GM12864 (cell line): ENCODE measurements around the gene FGF1.

Source experiments
- DNase-seq: peaks from one replicate; pipeline ENCODE4 v3.0.0-alpha.2; 2011; ENCODE audit warnings: low read depth
- H3K4me3 ChIP-seq: 2 replicates; pipeline ENCODE4 v1.5.1; 2011; ENCODE audit warnings: mild to moderate bottlenecking, low read depth, low read length, control low read depth
- CTCF ChIP-seq: IDR thresholded peaks from 2 replicates; pipeline ENCODE4 v1.5.1; 2011; ENCODE audit warnings: low read depth, mild to moderate bottlenecking, moderate library complexity, low read length, control low read depth, inconsistent platforms; ENCODE audit errors: missing control alignments

The FGF1 gene

GRCh38 chr5:142703153-142703552 is 17.3 kb upstream of the FGF1 start:
- no peak overlapping the region for H3K4me3 ChIP-seq
- no peak for DNase-seq
- no peak for TF ChIP-seq CTCF

GRCh38 chr5:142701673-142702311 is 15.9 kb upstream of the FGF1 start:
- H3K4me3 ChIP-seq, result no peak overlapping the region
- TF ChIP-seq CTCF, result no peak
- DNase-seq, result no peak

- no peak for TF ChIP-seq CTCF
- DNase-seq, result no peak
- no peak overlapping the region for H3K4me3 ChIP-seq
Measured at GRCh38 chr5:142700566-142700965, 14.7 kb upstream of the FGF1 start.

- TF ChIP-seq CTCF, result peak; percentile 94
- peak; percentile 30 for DNase-seq
- H3K4me3 ChIP-seq, result no peak overlapping the region
Measured at GRCh38 chr5:142699184-142699720, 13.4 kb upstream of the FGF1 start.

- TF ChIP-seq CTCF, result no peak
- no peak for DNase-seq
Measured at GRCh38 chr5:142698447-142699183, 12.7 kb upstream of the FGF1 start.

GRCh38 chr5:142697356-142698255 is 11.7 kb upstream of the FGF1 start:
- DNase-seq, result no peak
- no peak for TF ChIP-seq CTCF
- no peak overlapping the region for H3K4me3 ChIP-seq

More at GRCh38 chr5:142698447-142699183, 12.7 kb upstream of the FGF1 start:
- no peak overlapping the region for H3K4me3 ChIP-seq
